K562 (cell line): ENCODE measurements around the gene CNTD1. TPM values are rescaled to one million over a fixed set of nuclear protein-coding genes. Genes with fewer than 3 reads are reported as not detected.

Source experiments
- BRCA1 ChIP-seq, 2 experiments: fragments of 450-650 bp in 1 of 2; sonication (generic) in 1 of 2; formaldehyde crosslinking in 1 of 2; IDR thresholded peaks; 2 replicates each; pipeline versions ENCODE4 v1.5.0 to v1.6.1; 2017 to 2020; ENCODE audit warnings: mild to moderate bottlenecking in 1 of 2, missing genetic modification reagents in 1 of 2
- FOXP1 ChIP-seq: sonication (generic); formaldehyde crosslinking; IDR thresholded peaks from 2 replicates; pipeline ENCODE4 v1.8.0; 2022; ENCODE audit warnings: mild to moderate bottlenecking, missing genetic modification reagents
- GTF2F1 ChIP-seq: IDR thresholded peaks from 2 replicates; pipeline ENCODE4 v1.6.1; 2011; ENCODE audit warnings: low read depth, low read length, improper control_type of control experiment
- ILK ChIP-seq: fragments of 450-650 bp; IDR thresholded peaks from 2 replicates; pipeline ENCODE4 v1.6.1; 2016; ENCODE audit warnings: missing genetic modification characterization, low read depth, mild to moderate bottlenecking, missing compliant biosample characterization, moderate library complexity, borderline replicate concordance
- KLF1 ChIP-seq: fragments of 450-650 bp; IDR thresholded peaks from 2 replicates; pipeline ENCODE4 v1.6.1; 2016; ENCODE audit warnings: missing genetic modification characterization, missing compliant biosample characterization
- MYNN ChIP-seq, 2 experiments: sonication (generic); formaldehyde crosslinking in 1 of 2; IDR thresholded peaks; 2 replicates each; pipeline versions ENCODE4 v1.5.0 to v1.6.1; 2016 to 2020; ENCODE audit warnings: antibody characterized with exemption in 1 of 2, missing genetic modification reagents in 1 of 2
- PML ChIP-seq: IDR thresholded peaks from 2 replicates; pipeline ENCODE4 v1.6.1; 2012; ENCODE audit warnings: low read length, inconsistent platforms
- RB1 ChIP-seq: fragments of 450-650 bp; IDR thresholded peaks from 2 replicates; pipeline ENCODE4 v1.6.1; 2017; ENCODE audit warnings: low read depth, mild to moderate bottlenecking
- SRF ChIP-seq, 2 experiments: fragments of 250-450, 450-650 bp in 1 of 2; sonication (Bioruptor Pico) in 1 of 2; sonication (generic) in 1 of 2; formaldehyde crosslinking; IDR thresholded peaks; 2 replicates each; pipeline versions ENCODE4 v1.5.0 to v1.5.1; 2020 to 2022; ENCODE audit warnings: mild to moderate bottlenecking in 1 of 2, missing genetic modification reagents in 1 of 2
- ZNF253 ChIP-seq: fragments of 250-450 bp; sonication (Bioruptor Pico); conservative IDR thresholded peaks from 2 replicates; pipeline ENCODE4 v1.6.1; 2021; ENCODE audit warnings: mild to moderate bottlenecking
- ZNF507 ChIP-seq: conservative IDR thresholded peaks from 2 replicates; pipeline ENCODE4 v1.6.1; 2017; ENCODE audit warnings: missing genetic modification characterization, missing compliant biosample characterization
- ZNF699 ChIP-seq: fragments of 250-450 bp; sonication (Bioruptor Pico); IDR thresholded peaks from 2 replicates; pipeline ENCODE4 v1.8.0; 2021; ENCODE audit warnings: mild to moderate bottlenecking, moderate library complexity; ENCODE audit not compliant: insufficient replicate concordance
- ZNF707 ChIP-seq: fragments of 250-450 bp; sonication (Bioruptor Pico); conservative IDR thresholded peaks from 2 replicates; pipeline ENCODE4 v1.8.0; 2022; ENCODE audit warnings: inconsistent platforms, mild to moderate bottlenecking, moderate library complexity
- polyA plus RNA-seq, 8 experiments: library from polyadenylated mRNA; depleted of rRNA in 4 of 8; stranded (reverse) in 5 of 8; unstranded in 3 of 8; fragments of >200 nt; fragmentation: Nextera tagmentation in 2 of 8; fragmentation: Illumina TruSeq in 1 of 8; extraction: Ambion mirVana in 2 of 8; extraction: Trizol in 1 of 8; gene quantifications; 2 replicates each; pipeline versions ENCODE4 v1.2.1 to v1.2.3, GENCODE V29; 2011 to 2014; ENCODE audit warnings: inconsistent platforms in 1 of 8, missing spikeins in 1 of 8
- total RNA-seq, 7 experiments: library from RNA; depleted of rRNA in 6 of 7; stranded (reverse); fragments of >200 nt in 6 of 7; fragmentation: Illumina TruSeq in 2 of 7; extraction: Trizol in 2 of 7; gene quantifications; 2 replicates each; pipeline versions ENCODE4 v1.2.1 to v1.2.3, GENCODE V29; 2011 to 2021; ENCODE audit warnings: low replicate concordance in 1 of 7
- TF ChIP-seq, protein P1 (sequence below): sonication (generic); formaldehyde crosslinking; IDR thresholded peaks from 2 replicates; pipeline ENCODE4 v1.8.0; 2023; ENCODE audit warnings: mild to moderate bottlenecking, missing genetic modification reagents
- TF ChIP-seq, protein P2 (sequence below): fragments of 250-450 bp; sonication (Bioruptor Pico); IDR thresholded peaks from 2 replicates; pipeline ENCODE4 v1.5.0; 2021
- TF ChIP-seq, protein P3 (sequence below): sonication (generic); formaldehyde crosslinking; IDR thresholded peaks from 2 replicates; pipeline ENCODE4 v1.8.0; 2023; ENCODE audit warnings: mild to moderate bottlenecking, missing genetic modification reagents
- TF ChIP-seq, protein P4 (sequence below): sonication (generic); formaldehyde crosslinking; IDR thresholded peaks from 2 replicates; pipeline ENCODE4 v1.9.0; 2022; ENCODE audit warnings: mild to moderate bottlenecking, missing genetic modification reagents
- TF ChIP-seq, protein P5 (sequence below): sonication (generic); formaldehyde crosslinking; IDR thresholded peaks from 2 replicates; pipeline ENCODE4 v1.8.1; 2022; ENCODE audit warnings: missing genetic modification reagents

Gene CNTD1
- total and polyA plus RNA-seq, 9 of the 15 experiments (the other 6 are each of a cell fraction or from before 2014, with no cell fraction given), result 0.12 to 0.86 (median 0.41) TPM; not detected in 1

DNA sequence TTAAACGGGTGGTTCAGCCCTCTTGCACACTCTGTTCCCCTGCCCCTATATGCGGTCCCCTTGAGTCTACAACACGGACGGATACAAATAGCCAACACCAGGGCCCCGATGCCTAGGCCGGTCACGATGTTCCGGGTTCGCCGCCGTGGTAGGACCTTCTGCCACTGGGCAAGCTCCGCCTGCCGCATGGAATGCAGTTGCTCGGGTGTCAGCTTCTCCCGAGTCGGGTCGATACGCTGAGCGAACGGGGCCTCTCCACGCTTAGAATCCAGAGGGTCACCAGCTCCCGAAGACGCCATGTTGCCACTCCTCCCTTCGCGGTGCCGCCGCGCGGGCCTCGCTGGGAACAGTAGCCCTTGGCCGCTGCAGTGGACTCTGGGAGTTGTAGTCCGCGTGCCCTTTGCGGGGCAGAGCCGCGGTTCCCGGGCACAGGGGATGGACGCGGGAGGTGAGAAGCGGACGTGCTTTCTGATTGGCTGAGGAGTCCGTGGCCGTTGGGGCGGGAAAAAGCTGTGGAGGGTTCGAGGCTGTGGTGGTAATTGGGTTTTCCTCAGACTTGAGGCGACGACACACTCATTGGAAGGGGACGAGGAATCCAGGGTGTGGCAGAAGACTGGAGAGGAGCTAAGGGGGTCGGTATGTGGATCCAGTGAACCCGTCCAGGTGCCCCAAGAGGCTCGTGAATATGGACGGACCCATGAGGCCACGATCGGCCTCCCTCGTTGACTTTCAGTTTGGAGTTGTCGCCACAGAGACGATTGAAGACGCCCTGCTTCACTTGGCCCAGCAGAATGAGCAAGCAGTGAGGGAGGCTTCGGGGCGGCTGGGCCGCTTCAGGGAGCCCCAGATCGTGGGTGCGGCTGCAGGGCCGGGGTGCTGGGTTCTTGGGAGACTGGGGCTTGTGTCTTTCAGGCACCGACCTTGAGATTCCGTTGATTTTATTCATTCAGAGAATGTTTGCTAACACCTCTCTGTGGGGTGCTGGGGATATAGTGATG lies at the start of gene CNTD1, which contains the start of gene COA3 (continued):
- TF ChIP-seq, protein P1, sequence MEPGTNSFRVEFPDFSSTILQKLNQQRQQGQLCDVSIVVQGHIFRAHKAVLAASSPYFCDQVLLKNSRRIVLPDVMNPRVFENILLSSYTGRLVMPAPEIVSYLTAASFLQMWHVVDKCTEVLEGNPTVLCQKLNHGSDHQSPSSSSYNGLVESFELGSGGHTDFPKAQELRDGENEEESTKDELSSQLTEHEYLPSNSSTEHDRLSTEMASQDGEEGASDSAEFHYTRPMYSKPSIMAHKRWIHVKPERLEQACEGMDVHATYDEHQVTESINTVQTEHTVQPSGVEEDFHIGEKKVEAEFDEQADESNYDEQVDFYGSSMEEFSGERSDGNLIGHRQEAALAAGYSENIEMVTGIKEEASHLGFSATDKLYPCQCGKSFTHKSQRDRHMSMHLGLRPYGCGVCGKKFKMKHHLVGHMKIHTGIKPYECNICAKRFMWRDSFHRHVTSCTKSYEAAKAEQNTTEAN (CRISPR knock-in tag), result no peak
- TF ChIP-seq FOXP1 (CRISPR knock-in tag) (no peak), ZNF507 (no peak), PML (peak; percentile 15; the same call in 1 of the 2 replicates), RB1 (no peak; the same call in 1 of the 2 replicates), ZNF253 (no peak), GTF2F1 (no peak), MYNN (IDR thresholded peaks at IDR 0.05) (no peak), MYNN (CRISPR knock-in tag; IDR thresholded peaks at IDR 0.05) (no peak), BRCA1 (IDR thresholded peaks at IDR 0.05) (no peak), BRCA1 (CRISPR knock-in tag; IDR thresholded peaks at IDR 0.05) (no peak), ZNF707 (no peak), ZNF699 (CRISPR knock-in tag) (no peak), ILK (tag) (no peak), SRF (CRISPR knock-in tag; IDR thresholded peaks at IDR 0.05) (no peak; a peak in 1 of 4 replicates), KLF1 (tag) (no peak)
- TF ChIP-seq, protein P2, sequence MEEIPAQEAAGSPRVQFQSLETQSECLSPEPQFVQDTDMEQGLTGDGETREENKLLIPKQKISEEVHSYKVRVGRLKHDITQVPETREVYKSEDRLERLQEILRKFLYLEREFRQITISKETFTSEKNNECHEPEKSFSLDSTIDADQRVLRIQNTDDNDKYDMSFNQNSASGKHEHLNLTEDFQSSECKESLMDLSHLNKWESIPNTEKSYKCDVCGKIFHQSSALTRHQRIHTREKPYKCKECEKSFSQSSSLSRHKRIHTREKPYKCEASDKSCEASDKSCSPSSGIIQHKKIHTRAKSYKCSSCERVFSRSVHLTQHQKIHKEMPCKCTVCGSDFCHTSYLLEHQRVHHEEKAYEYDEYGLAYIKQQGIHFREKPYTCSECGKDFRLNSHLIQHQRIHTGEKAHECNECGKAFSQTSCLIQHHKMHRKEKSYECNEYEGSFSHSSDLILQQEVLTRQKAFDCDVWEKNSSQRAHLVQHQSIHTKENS, result no peak
- TF ChIP-seq, protein P3, sequence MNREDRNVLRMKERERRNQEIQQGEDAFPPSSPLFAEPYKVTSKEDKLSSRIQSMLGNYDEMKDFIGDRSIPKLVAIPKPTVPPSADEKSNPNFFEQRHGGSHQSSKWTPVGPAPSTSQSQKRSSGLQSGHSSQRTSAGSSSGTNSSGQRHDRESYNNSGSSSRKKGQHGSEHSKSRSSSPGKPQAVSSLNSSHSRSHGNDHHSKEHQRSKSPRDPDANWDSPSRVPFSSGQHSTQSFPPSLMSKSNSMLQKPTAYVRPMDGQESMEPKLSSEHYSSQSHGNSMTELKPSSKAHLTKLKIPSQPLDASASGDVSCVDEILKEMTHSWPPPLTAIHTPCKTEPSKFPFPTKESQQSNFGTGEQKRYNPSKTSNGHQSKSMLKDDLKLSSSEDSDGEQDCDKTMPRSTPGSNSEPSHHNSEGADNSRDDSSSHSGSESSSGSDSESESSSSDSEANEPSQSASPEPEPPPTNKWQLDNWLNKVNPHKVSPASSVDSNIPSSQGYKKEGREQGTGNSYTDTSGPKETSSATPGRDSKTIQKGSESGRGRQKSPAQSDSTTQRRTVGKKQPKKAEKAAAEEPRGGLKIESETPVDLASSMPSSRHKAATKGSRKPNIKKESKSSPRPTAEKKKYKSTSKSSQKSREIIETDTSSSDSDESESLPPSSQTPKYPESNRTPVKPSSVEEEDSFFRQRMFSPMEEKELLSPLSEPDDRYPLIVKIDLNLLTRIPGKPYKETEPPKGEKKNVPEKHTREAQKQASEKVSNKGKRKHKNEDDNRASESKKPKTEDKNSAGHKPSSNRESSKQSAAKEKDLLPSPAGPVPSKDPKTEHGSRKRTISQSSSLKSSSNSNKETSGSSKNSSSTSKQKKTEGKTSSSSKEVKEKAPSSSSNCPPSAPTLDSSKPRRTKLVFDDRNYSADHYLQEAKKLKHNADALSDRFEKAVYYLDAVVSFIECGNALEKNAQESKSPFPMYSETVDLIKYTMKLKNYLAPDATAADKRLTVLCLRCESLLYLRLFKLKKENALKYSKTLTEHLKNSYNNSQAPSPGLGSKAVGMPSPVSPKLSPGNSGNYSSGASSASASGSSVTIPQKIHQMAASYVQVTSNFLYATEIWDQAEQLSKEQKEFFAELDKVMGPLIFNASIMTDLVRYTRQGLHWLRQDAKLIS (CRISPR knock-in tag), result no peak
- TF ChIP-seq, protein P4, sequence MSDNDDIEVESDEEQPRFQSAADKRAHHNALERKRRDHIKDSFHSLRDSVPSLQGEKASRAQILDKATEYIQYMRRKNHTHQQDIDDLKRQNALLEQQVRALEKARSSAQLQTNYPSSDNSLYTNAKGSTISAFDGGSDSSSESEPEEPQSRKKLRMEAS (CRISPR knock-in tag), result peak; percentile 92
- TF ChIP-seq, protein P5, sequence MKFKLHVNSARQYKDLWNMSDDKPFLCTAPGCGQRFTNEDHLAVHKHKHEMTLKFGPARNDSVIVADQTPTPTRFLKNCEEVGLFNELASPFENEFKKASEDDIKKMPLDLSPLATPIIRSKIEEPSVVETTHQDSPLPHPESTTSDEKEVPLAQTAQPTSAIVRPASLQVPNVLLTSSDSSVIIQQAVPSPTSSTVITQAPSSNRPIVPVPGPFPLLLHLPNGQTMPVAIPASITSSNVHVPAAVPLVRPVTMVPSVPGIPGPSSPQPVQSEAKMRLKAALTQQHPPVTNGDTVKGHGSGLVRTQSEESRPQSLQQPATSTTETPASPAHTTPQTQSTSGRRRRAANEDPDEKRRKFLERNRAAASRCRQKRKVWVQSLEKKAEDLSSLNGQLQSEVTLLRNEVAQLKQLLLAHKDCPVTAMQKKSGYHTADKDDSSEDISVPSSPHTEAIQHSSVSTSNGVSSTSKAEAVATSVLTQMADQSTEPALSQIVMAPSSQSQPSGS (CRISPR knock-in tag), result no peak
